Mesendoderm (in vitro differentiated cells): ENCODE results near the gene ANKRD34A.
"Not testable (repeated sequence)": the region's sequence is repeated elsewhere in the genome, so short reads cannot be mapped to it uniquely, and the experiment has no call there.

ENCODE experiments used
- DNase-seq: peaks from one replicate; pipeline ENCODE4 v3.0.0; 2013
- H2AK5ac ChIP-seq: 2 replicates; pipeline ENCODE4 v1.6.1; 2013; ENCODE audit warnings: low read length, inconsistent platforms
- H2BK120ac ChIP-seq: 2 replicates; pipeline ENCODE4 v1.6.1; 2013; ENCODE audit warnings: low read depth, mild to moderate bottlenecking, low read length, moderate library complexity, mixed read lengths
- H2BK15ac ChIP-seq: replicated peaks from 2 replicates; pipeline ENCODE4 v1.6.1; 2013; ENCODE audit warnings: low read depth, mild to moderate bottlenecking, moderate library complexity
- H2BK5ac ChIP-seq: 2 replicates; pipeline ENCODE4 v1.6.1; 2013; ENCODE audit warnings: low read length, inconsistent platforms
- H3K18ac ChIP-seq: 2 replicates; pipeline ENCODE4 v1.6.1; 2013; ENCODE audit warnings: mild to moderate bottlenecking, low read length, mixed read lengths
- H3K23ac ChIP-seq: one replicate; pipeline ENCODE4 v1.6.1; 2013; ENCODE audit warnings: low read length
- H3K27ac ChIP-seq: 2 replicates; pipeline ENCODE4 v1.5.1; 2013; ENCODE audit warnings: low read depth, mild to moderate bottlenecking, inconsistent platforms, low read length, moderate library complexity
- H3K27me3 ChIP-seq: 2 replicates; pipeline ENCODE4 v1.6.1; 2013; ENCODE audit warnings: low read length, control low read depth, mild to moderate bottlenecking, inconsistent platforms; ENCODE audit not compliant: insufficient read depth, poor library complexity
- H3K36me3 ChIP-seq: 2 replicates; pipeline ENCODE4 v1.6.1; 2013; ENCODE audit warnings: low read length, inconsistent platforms; ENCODE audit not compliant: control insufficient read depth, insufficient read depth
- H3K4ac ChIP-seq: one replicate; pipeline ENCODE4 v1.6.1; 2013; ENCODE audit warnings: low read depth, mild to moderate bottlenecking, low read length, moderate library complexity
- H3K4me1 ChIP-seq: 2 replicates; pipeline ENCODE4 v1.6.1; 2013; ENCODE audit warnings: low read depth, low read length, inconsistent platforms; ENCODE audit not compliant: control insufficient read depth
- H3K4me2 ChIP-seq: 2 replicates; pipeline ENCODE4 v1.6.1; 2013; ENCODE audit warnings: low read length
- H3K4me3 ChIP-seq: 2 replicates; pipeline ENCODE4 v1.5.1; 2013; ENCODE audit warnings: mild to moderate bottlenecking, low read length
- H3K56ac ChIP-seq: one replicate; pipeline ENCODE4 v1.6.1; 2013; ENCODE audit warnings: low read length
- H3K79me1 ChIP-seq: 2 replicates; pipeline ENCODE4 v1.6.1; 2013; ENCODE audit warnings: low read length, inconsistent platforms
- H3K79me2 ChIP-seq: 2 replicates; pipeline ENCODE4 v1.6.1; 2013; ENCODE audit warnings: mild to moderate bottlenecking, low read length; ENCODE audit not compliant: control insufficient read depth, insufficient read depth
- H3K9ac ChIP-seq: 2 replicates; pipeline ENCODE4 v1.6.1; 2013; ENCODE audit warnings: low read length, inconsistent platforms
- H4K5ac ChIP-seq: one replicate; pipeline ENCODE4 v1.6.1; 2013; ENCODE audit warnings: low read length
- H4K8ac ChIP-seq: one replicate; pipeline ENCODE4 v1.6.1; 2013; ENCODE audit warnings: low read depth, mild to moderate bottlenecking, control low read depth, low read length, moderate library complexity
- WGBS: extraction: QIAGEN DNeasy Blood & Tissue Kit; methylation state at CpG from one replicate; pipeline ENCODE4 v1.1.7; 2013; ENCODE audit warnings: low lambda C conversion rate, missing lambda C conversion rate; ENCODE audit not compliant: insufficient coverage; ENCODE audit errors: extremely low coverage; 5-methylcytosine and 5-hydroxymethylcytosine counted together

Gene ANKRD34A

DNA sequence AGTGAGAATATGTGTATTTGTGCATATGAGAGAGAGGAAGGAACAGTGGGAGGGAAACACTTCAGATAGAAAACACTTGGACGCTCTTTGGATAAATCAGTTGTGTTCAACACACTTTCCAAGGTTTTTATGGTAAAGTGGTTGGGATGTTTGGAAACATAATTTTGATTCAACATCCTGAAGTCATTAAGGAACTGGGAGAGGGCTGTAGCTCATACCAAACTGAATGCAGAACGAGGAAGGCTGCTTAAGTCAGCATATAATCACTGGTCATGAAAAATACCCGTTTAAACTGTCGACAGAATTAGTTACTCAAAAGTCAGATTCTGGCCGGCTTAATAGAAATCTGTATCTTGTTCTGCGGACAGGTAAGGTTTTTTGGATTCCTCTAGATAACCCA lies 21.5 kb downstream of the ANKRD34A start:
- H3K79me1 ChIP-seq = no peaks in the 10 kb centered on the region
- no peak overlapping the region for H3K56ac ChIP-seq
- no peak overlapping the region for H4K8ac ChIP-seq
- H2BK15ac ChIP-seq = no peak overlapping the region
- H2BK5ac ChIP-seq = no peak overlapping the region
- no peak overlapping the region for H4K5ac ChIP-seq
- H3K9ac ChIP-seq = no peak overlapping the region
- no peak overlapping the region for H3K4ac ChIP-seq
- H3K18ac ChIP-seq = no peak overlapping the region
- no peak overlapping the region for H3K23ac ChIP-seq
- H2BK120ac ChIP-seq = no peak overlapping the region
- no peaks in the 10 kb centered on the region for H3K4me1 ChIP-seq
- no peak overlapping the region for H3K4me3 ChIP-seq
- no peak overlapping the region for H3K27ac ChIP-seq
- no peak overlapping the region for H2AK5ac ChIP-seq
- no peak overlapping the region for H3K4me2 ChIP-seq
- no peaks in the 10 kb centered on the region for H3K79me2 ChIP-seq
- H3K36me3 ChIP-seq = no peaks in the 10 kb centered on the region
- no peak for DNase-seq
- no CpG with 5 or more reads among the region's 6 CpGs for WGBS
- H3K27me3 ChIP-seq = no peaks in the 10 kb centered on the region

DNA sequence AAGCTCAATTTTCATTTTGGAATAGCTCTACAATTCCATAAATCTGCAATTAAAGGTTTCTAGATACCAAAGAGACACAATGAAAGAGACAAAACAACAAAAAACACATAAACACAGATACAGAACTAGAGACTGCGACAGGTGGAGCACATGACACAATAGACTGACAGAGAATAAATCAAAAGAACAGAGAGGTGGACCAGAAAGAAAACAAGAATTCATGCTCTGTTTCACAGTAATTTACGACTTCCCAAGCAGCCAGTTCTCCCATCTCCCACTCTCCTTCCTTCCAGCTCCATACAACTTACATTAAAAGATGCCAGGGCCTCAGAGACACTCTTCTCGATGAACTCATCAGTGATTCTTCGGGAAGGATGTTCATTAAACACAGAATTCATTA lies 22.0 kb downstream of the ANKRD34A start:
- Histone ChIP-seq H2BK15ac (no peak overlapping the region), H3K4ac (no peak overlapping the region), H4K5ac (no peak overlapping the region), H4K8ac (peak overlapping the region; percentile 82), H3K4me1 (no peaks in the 10 kb centered on the region), H3K4me3 (no peak overlapping the region), H2BK5ac (no peak overlapping the region), H3K79me1 (no peaks in the 10 kb centered on the region), H3K56ac (no peak overlapping the region), H3K27ac (no peak overlapping the region), H3K36me3 (no peaks in the 10 kb centered on the region), H3K4me2 (no peak overlapping the region), H3K9ac (no peak overlapping the region), H2BK120ac (no peak overlapping the region), H3K23ac (no peak overlapping the region), H3K79me2 (no peaks in the 10 kb centered on the region), H3K18ac (no peak overlapping the region), H2AK5ac (no peak overlapping the region), H3K27me3 (no peaks in the 10 kb centered on the region)
- no CpG with 5 or more reads among the region's 4 CpGs for WGBS
- no peak for DNase-seq

DNA sequence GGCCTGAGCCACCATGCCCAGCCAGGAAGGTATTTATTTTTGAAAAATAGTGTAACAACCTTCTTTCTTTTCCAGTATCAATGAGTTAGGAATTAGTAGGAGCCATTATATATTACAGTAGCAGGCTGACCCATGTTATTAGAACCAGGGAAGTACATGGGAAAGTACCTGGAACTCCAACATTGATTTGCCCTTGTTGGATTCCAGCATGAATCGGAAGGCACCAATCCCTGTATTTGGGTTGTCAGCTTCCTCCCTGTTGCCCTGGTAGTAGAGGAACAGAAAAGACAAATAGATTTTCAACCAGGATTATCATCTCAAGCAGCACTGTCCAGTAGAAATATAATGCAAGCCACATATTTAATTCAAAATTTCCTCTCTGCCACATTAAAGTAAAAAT lies 26.9 kb downstream of the ANKRD34A start:
- Histone ChIP-seq H2AK5ac (no peak overlapping the region), H3K18ac (no peak overlapping the region), H2BK15ac (no peak overlapping the region)

DNA sequence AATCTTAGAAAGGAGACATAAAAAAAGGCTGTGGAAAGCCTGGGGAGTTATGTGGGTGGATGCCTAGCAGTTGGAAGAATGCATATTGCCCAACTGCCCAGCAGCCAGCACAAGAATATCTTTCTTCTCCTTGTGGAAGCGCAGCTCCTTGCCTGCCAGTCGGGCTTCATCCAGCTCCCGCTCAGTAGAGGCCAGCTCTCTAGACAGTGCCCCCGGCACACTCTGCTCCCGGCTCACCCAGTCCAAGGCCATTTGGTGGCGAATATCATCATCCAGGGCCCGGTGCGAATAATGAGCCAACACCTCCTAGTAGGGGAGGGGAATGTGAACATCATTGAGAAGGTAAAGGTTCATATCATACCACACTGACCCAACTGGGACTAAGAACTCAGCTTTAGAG lies 28.1 kb downstream of the ANKRD34A start:
- no peaks in the 10 kb centered on the region for H3K79me2 ChIP-seq
- no peak overlapping the region for H3K18ac ChIP-seq
- H3K36me3 ChIP-seq = no peaks in the 10 kb centered on the region
- peak overlapping the region; percentile 78 for H4K8ac ChIP-seq
- no peak overlapping the region for H2BK120ac ChIP-seq
- H2BK15ac ChIP-seq = no peak overlapping the region
- peaks cover 6% of the 10 kb centered on the region for H3K4me1 ChIP-seq
- no peak overlapping the region for H3K4me2 ChIP-seq
- no peak overlapping the region for H2AK5ac ChIP-seq
- peak overlapping the region; percentile 29 for H3K56ac ChIP-seq
- H3K27me3 ChIP-seq = no peaks in the 10 kb centered on the region
- no peak overlapping the region for H3K23ac ChIP-seq
- no peak overlapping the region for H3K4ac ChIP-seq
- no peak overlapping the region for H4K5ac ChIP-seq
- peak overlapping the region; percentile 1 for H3K27ac ChIP-seq
- H3K9ac ChIP-seq = no peak overlapping the region
- H3K4me3 ChIP-seq = no peak overlapping the region
- DNase-seq = no peak
- no peaks in the 10 kb centered on the region for H3K79me1 ChIP-seq
- H2BK5ac ChIP-seq = peak overlapping the region; percentile 33
- no CpG with 5 or more reads among the region's 8 CpGs for WGBS

More for the DNA sequence above, 26.9 kb downstream of the ANKRD34A start:
- Histone ChIP-seq H3K4me2 (no peak overlapping the region), H3K4me1 (peaks cover 6% of the 10 kb centered on the region), H3K27ac (no peak overlapping the region), H3K27me3 (no peaks in the 10 kb centered on the region), H3K4me3 (no peak overlapping the region), H3K4ac (no peak overlapping the region), H3K36me3 (no peaks in the 10 kb centered on the region), H3K79me2 (no peaks in the 10 kb centered on the region), H3K23ac (no peak overlapping the region), H4K8ac (no peak overlapping the region), H2BK5ac (no peak overlapping the region), H3K56ac (no peak overlapping the region), H2BK120ac (no peak overlapping the region), H3K79me1 (no peaks in the 10 kb centered on the region), H3K9ac (no peak overlapping the region), H4K5ac (no peak overlapping the region)
- WGBS = no CpG with 5 or more reads among the region's 1 CpG
- no peak for DNase-seq

DNA sequence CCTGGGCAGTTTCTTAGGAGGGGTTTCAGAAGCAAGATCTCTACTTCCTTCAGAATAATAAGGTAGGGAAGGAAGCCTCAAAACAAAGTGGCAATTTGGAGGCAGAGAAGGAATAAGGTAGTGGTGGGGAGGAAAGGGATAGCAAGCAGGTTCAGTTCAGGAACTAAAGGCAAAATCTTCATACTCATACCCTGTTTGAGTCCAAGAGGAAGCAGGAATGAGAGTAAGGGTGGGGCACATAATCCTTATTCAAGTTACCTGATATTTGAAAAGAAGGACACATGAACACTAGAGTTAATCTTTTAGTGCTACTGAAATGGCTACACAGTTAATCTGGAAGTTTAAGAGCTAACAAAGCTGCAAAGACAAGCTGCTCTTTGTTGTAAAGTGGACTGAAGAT lies 28.7 kb downstream of the ANKRD34A start:
- H2BK15ac ChIP-seq = peak overlapping the region; percentile 8
- H3K56ac ChIP-seq = no peak overlapping the region
- no peak overlapping the region for H4K5ac ChIP-seq
- H3K4ac ChIP-seq = no peak overlapping the region
- no peak overlapping the region for H4K8ac ChIP-seq
- H3K79me1 ChIP-seq = no peaks in the 10 kb centered on the region
- no peak overlapping the region for H3K4me3 ChIP-seq
- H3K23ac ChIP-seq = no peak overlapping the region
- peaks cover 6% of the 10 kb centered on the region for H3K4me1 ChIP-seq
- no peak overlapping the region for H2BK5ac ChIP-seq
- no peak overlapping the region for H2BK120ac ChIP-seq
- H2AK5ac ChIP-seq = no peak overlapping the region
- H3K79me2 ChIP-seq = no peaks in the 10 kb centered on the region
- H3K18ac ChIP-seq = no peak overlapping the region
- no peak overlapping the region for H3K27ac ChIP-seq
- H3K4me2 ChIP-seq = no peak overlapping the region
- DNase-seq = no peak
- H3K27me3 ChIP-seq = no peaks in the 10 kb centered on the region
- no peaks in the 10 kb centered on the region for H3K36me3 ChIP-seq
- no peak overlapping the region for H3K9ac ChIP-seq

DNA sequence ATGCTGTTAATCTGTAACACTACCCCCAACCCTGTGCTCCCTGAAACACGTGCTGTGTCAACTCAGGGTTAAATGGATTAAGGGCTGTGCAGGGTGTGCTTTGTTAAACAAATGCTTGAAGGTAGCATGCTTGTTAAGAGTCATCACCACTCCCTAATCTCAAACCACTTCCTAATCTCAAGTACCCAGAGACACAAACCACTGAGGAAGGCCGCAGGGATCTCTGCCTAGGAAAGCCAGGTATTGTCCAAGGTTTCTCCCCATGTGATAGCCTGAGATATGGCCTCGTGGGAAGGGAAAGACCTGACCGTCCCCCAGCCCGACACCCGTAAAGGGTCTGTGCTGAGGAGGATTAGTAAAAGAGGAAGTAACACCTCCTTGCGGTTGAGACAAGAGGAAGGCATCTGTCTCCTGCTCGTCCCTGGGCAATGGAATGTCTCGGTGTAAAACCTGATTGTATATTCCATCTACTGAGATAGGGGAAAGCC lies 31.8 kb downstream of the ANKRD34A start:
- peak; percentile 99 for DNase-seq
- WGBS = no CpG with 5 or more reads among the region's 9 CpGs

More for the DNA sequence above, 31.8 kb downstream of the ANKRD34A start:
- H3K4me1 ChIP-seq, H4K8ac ChIP-seq, H3K79me1 ChIP-seq, H2BK15ac ChIP-seq, H4K5ac ChIP-seq, H3K27ac ChIP-seq, H2BK5ac ChIP-seq, H3K36me3 ChIP-seq, H3K4me3 ChIP-seq, H3K4ac ChIP-seq, H3K4me2 ChIP-seq, H3K27me3 ChIP-seq, H3K18ac ChIP-seq, H3K9ac ChIP-seq, H3K79me2 ChIP-seq, H3K23ac ChIP-seq, H3K56ac ChIP-seq, H2BK120ac ChIP-seq, H2AK5ac ChIP-seq: not testable (repeated sequence)
